ENCODE data around the gene KIFBP.
"Not testable (repeated sequence)": the region's sequence is repeated elsewhere in the genome, so short reads cannot be mapped to it uniquely, and the experiment has no call there.

Gene KIFBP

GRCh38 chr10:69004821-69005220, 16.2 kb downstream of the KIFBP start:
- peak; percentile 81 for DNase-seq (ENCODE audit: low read depth)
- peak; percentile 61 for TF ChIP-seq CTCF (IDR thresholded peaks at IDR 0.05; ENCODE audit: low read length, missing control alignments)
- H3K4me3 ChIP-seq (replicated peaks; ENCODE audit: low read depth, low read length): no peak overlapping the region

GRCh38 chr10:69005704-69006485, 17.3 kb downstream of the KIFBP start:
- DNase-seq (ENCODE audit: low read depth): no peak
- H3K4me3 ChIP-seq (replicated peaks; ENCODE audit: low read depth, low read length): no peak overlapping the region
- no peak for TF ChIP-seq CTCF (IDR thresholded peaks at IDR 0.05; ENCODE audit: low read length, missing control alignments)

GRCh38 chr10:69007260-69007659, 18.7 kb downstream of the KIFBP start:
- TF ChIP-seq CTCF (IDR thresholded peaks at IDR 0.05; ENCODE audit: low read length, missing control alignments): no peak

GRCh38 chr10:69009360-69009759, 20.8 kb downstream of the KIFBP start:
- no peak overlapping the region for H3K4me3 ChIP-seq (replicated peaks; ENCODE audit: low read depth, low read length)
- TF ChIP-seq CTCF (IDR thresholded peaks at IDR 0.05; ENCODE audit: low read length, missing control alignments): no peak
- peak; percentile 87 for DNase-seq (ENCODE audit: low read depth)

More at GRCh38 chr10:69007260-69007659, 18.7 kb downstream of the KIFBP start:
- no peak for DNase-seq (ENCODE audit: low read depth)
- H3K4me3 ChIP-seq (replicated peaks; ENCODE audit: low read depth, low read length): no peak overlapping the region

GRCh38 chr10:69010151-69010640, 21.6 kb downstream of the KIFBP start:
- no peak overlapping the region for H3K4me3 ChIP-seq (replicated peaks; ENCODE audit: low read depth, low read length)
- TF ChIP-seq CTCF (IDR thresholded peaks at IDR 0.05; ENCODE audit: low read length, missing control alignments): no peak
- peak; percentile 33 for DNase-seq (ENCODE audit: low read depth)

- H3K4me3 ChIP-seq (replicated peaks; ENCODE audit: low read depth, low read length); DNase-seq (ENCODE audit: low read depth): not testable (repeated sequence)
Observed at GRCh38 chr10:69012778-69013177, 24.2 kb downstream of the KIFBP start.

- peak; percentile 97 for DNase-seq (ENCODE audit: low read depth)
- H3K4me3 ChIP-seq (replicated peaks; ENCODE audit: low read depth, low read length): no peak overlapping the region
- TF ChIP-seq CTCF (IDR thresholded peaks at IDR 0.05; ENCODE audit: low read length, missing control alignments): no peak
Observed at GRCh38 chr10:69014171-69014570, 25.6 kb downstream of the KIFBP start.

Data from fibroblast of pulmonary artery (primary cell).